ENCODE measurements around the gene POLH. TPM values are rescaled to one million over a fixed set of nuclear protein-coding genes. Genes with fewer than 3 reads are reported as not detected.

Gene POLH
- polyA plus RNA-seq, 1 of the 3 experiments (the other 2 are of a cell fraction) = 11.5 TPM

DNA sequence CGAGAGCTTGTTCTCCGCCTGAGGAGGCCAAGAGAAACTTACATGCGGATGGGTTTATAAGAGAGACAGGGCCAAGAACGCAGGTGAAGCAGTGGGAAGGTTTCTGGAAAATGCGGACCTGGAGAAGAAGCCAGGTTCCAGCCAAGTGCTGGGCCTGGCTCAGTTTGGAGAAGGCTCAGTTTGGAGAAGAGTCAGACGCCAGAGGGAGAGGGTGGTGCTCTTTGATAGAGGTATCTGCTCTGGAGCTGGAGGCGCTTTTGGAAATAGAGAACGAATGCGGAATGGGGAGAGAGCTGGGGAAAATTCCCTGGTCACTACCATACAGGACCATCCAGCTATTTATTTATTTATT is 69.6 kb downstream of the POLH start (continued):
- TF ChIP-seq, protein P1, sequence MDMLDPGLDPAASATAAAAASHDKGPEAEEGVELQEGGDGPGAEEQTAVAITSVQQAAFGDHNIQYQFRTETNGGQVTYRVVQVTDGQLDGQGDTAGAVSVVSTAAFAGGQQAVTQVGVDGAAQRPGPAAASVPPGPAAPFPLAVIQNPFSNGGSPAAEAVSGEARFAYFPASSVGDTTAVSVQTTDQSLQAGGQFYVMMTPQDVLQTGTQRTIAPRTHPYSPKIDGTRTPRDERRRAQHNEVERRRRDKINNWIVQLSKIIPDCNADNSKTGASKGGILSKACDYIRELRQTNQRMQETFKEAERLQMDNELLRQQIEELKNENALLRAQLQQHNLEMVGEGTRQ (IDR thresholded peaks at IDR 0.05; ENCODE audit: borderline replicate concordance, low read depth, low read length) = no peak
- TF ChIP-seq CHD2 (IDR thresholded peaks at IDR 0.05; ENCODE audit: low read length, partially characterized antibody) = no peak
- TF ChIP-seq, protein P2, sequence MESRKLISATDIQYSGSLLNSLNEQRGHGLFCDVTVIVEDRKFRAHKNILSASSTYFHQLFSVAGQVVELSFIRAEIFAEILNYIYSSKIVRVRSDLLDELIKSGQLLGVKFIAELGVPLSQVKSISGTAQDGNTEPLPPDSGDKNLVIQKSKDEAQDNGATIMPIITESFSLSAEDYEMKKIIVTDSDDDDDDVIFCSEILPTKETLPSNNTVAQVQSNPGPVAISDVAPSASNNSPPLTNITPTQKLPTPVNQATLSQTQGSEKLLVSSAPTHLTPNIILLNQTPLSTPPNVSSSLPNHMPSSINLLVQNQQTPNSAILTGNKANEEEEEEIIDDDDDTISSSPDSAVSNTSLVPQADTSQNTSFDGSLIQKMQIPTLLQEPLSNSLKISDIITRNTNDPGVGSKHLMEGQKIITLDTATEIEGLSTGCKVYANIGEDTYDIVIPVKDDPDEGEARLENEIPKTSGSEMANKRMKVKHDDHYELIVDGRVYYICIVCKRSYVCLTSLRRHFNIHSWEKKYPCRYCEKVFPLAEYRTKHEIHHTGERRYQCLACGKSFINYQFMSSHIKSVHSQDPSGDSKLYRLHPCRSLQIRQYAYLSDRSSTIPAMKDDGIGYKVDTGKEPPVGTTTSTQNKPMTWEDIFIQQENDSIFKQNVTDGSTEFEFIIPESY (IDR thresholded peaks at IDR 0.05; ENCODE audit: borderline replicate concordance, low read depth) = no peak
- TF ChIP-seq RFX5 (IDR thresholded peaks at IDR 0.05; ENCODE audit: low read length) = no peak
- TF ChIP-seq, protein P3, sequence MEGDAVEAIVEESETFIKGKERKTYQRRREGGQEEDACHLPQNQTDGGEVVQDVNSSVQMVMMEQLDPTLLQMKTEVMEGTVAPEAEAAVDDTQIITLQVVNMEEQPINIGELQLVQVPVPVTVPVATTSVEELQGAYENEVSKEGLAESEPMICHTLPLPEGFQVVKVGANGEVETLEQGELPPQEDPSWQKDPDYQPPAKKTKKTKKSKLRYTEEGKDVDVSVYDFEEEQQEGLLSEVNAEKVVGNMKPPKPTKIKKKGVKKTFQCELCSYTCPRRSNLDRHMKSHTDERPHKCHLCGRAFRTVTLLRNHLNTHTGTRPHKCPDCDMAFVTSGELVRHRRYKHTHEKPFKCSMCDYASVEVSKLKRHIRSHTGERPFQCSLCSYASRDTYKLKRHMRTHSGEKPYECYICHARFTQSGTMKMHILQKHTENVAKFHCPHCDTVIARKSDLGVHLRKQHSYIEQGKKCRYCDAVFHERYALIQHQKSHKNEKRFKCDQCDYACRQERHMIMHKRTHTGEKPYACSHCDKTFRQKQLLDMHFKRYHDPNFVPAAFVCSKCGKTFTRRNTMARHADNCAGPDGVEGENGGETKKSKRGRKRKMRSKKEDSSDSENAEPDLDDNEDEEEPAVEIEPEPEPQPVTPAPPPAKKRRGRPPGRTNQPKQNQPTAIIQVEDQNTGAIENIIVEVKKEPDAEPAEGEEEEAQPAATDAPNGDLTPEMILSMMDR (IDR thresholded peaks at IDR 0.05) = no peak
- TF ChIP-seq, protein P4, sequence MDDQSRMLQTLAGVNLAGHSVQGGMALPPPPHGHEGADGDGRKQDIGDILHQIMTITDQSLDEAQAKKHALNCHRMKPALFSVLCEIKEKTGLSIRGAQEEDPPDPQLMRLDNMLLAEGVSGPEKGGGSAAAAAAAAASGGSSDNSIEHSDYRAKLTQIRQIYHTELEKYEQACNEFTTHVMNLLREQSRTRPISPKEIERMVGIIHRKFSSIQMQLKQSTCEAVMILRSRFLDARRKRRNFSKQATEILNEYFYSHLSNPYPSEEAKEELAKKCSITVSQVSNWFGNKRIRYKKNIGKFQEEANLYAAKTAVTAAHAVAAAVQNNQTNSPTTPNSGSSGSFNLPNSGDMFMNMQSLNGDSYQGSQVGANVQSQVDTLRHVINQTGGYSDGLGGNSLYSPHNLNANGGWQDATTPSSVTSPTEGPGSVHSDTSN (IDR thresholded peaks at IDR 0.05) = no peak
- no peak for TF ChIP-seq RXRA (IDR thresholded peaks at IDR 0.05; ENCODE audit: borderline replicate concordance, low read depth)

DNA sequence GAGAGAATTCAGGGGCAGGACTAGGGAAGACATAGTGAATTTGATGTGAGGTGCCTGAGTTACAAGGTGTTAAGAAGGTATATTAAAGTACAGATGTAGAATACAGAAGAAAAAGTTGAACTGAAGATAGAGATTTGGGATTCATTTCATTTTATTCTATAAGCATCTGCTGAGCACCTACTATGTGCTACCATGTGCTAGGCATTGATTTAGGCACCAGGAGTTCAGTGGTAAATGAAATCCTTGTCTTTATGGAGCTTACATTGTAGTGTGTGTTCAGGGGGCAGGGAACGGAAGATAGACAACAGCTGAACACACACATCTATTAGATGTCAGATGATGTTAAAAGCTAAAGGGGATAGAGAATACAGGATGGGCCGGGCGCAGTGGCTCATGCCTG is 71.6 kb downstream of the POLH start:
- no peaks in the 10 kb centered on the region for H3F3A ChIP-seq (replicated peaks; ENCODE audit: insufficient read depth)
- POLR2A ChIA-PET = interaction anchor here (0.8 to 1.6 kb wide), 2 partner anchors 12 to 17 kb away, joined by 3 to 6 read pairs; partner anchors contain the start of gene MAD2L1BP
- WGBS (ENCODE audit: low lambda C conversion rate) = 95% methylated on average over 3 of the region's 3 CpGs

More for the DNA sequence above, 71.6 kb downstream of the POLH start:
- H2AFZ ChIP-seq (ENCODE audit: low read depth) = no peak overlapping the region
- peaks cover 0 to 4% of the 10 kb centered on the region in 2 experiments for H3K36me3 ChIP-seq (replicated peaks in 1 of 2; ENCODE audit: control insufficient read depth in 1 of 2, insufficient read depth in 2 of 2, low read length in 1 of 2)
- TF ChIP-seq NRF1 (IDR thresholded peaks at IDR 0.05; ENCODE audit: low read depth, low read length) (no peak), GATA2 (CRISPR knock-in tag; IDR thresholded peaks at IDR 0.05) (no peak), RAD21 (IDR thresholded peaks at IDR 0.05; ENCODE audit: low read length) (no peak), RFX5 (IDR thresholded peaks at IDR 0.05; ENCODE audit: low read length) (no peak)
- TF ChIP-seq, protein P2 (IDR thresholded peaks at IDR 0.05; ENCODE audit: borderline replicate concordance, low read depth) = no peak
- H3K9me2 ChIP-seq = no peaks in the 10 kb centered on the region
- no peak overlapping the region for H3K4me2 ChIP-seq
- no peaks in the 10 kb centered on the region for H3K27me3 ChIP-seq (ENCODE audit: insufficient read depth)
- H3K9me3 ChIP-seq = no peaks in the 10 kb centered on the region
- CTCF ChIA-PET = interaction anchor here (1.0 to 1.6 kb wide), 4 partner anchors 14 to 39 kb away, joined by 3 to 5 read pairs (median 4); no protein-coding TSS in a partner anchor
- H3K27ac ChIP-seq (ENCODE audit: low read depth in 2 of 2, low read length in 1 of 2) = no peak overlapping the region
- H3K4me1 ChIP-seq (ENCODE audit: control insufficient read depth in 1 of 2, insufficient read depth in 2 of 2, low read depth in 1 of 2, low read length in 1 of 2) = no peaks in the 10 kb centered on the region
- H3K4me3 ChIP-seq (ENCODE audit: low read depth in 2 of 2, low read length in 1 of 2) = no peak overlapping the region
- no peaks in the 10 kb centered on the region for H3K79me2 ChIP-seq (ENCODE audit: insufficient read depth)
- H3K9ac ChIP-seq = no peak overlapping the region
- DNase-seq = no peak
- no peaks in the 10 kb centered on the region for H4K20me1 ChIP-seq (ENCODE audit: insufficient read depth)

Data from SK-N-SH (cell line).